Calu3 (cell line): ENCODE data around the gene WT1. TPM values are rescaled to one million over a fixed set of nuclear protein-coding genes. Genes with fewer than 3 reads are reported as not detected.

Source experiments
- BruUV-seq: library from RNA; stranded (reverse); fragments of 400-500 nt; replicated peaks from 2 replicates; lab custom pipeline; 2021; lab: Mats Ljungman, UMichigan
- CTCF ChIA-PET: fragments of 300-600 bp; sonication (Branson Sonifier 250); formaldehyde crosslinking; loops from one replicate; lab custom pipeline; 2022; ENCODE audit warnings: antibody characterized with exemption; lab: Charles Lee
- DNase-seq: peaks from one replicate; pipeline ENCODE4 v3.0.0; 2022
- H3K27ac Mint-ChIP-seq: one replicate; pipeline ENCODE4 v1.8.0; 2022; ENCODE audit warnings: mixed read lengths; ENCODE audit not compliant: unreplicated experiment
- H3K27me3 Mint-ChIP-seq: one replicate; pipeline ENCODE4 v1.8.0; 2022; ENCODE audit warnings: mixed read lengths; ENCODE audit not compliant: unreplicated experiment
- H3K36me3 Mint-ChIP-seq: one replicate; pipeline ENCODE4 v1.8.0; 2022; ENCODE audit warnings: mild to moderate bottlenecking, moderate library complexity, mixed read lengths; ENCODE audit not compliant: insufficient read depth, unreplicated experiment
- H3K4me1 Mint-ChIP-seq: one replicate; pipeline ENCODE4 v1.8.0; 2022; ENCODE audit warnings: mild to moderate bottlenecking, low read depth, mixed read lengths; ENCODE audit not compliant: unreplicated experiment
- H3K4me3 Mint-ChIP-seq: one replicate; pipeline ENCODE4 v1.8.0; 2022; ENCODE audit warnings: mild to moderate bottlenecking, low read depth, moderate library complexity, mixed read lengths; ENCODE audit not compliant: unreplicated experiment
- H3K9me3 Mint-ChIP-seq: one replicate; pipeline ENCODE4 v1.8.0; 2022; ENCODE audit warnings: low read depth, mixed read lengths; ENCODE audit not compliant: unreplicated experiment
- intact Hi-C: fragments of 100-400 bp; cut with micrococcal nuclease; formaldehyde crosslinking; loops from one replicate; pipeline ENCODE4 v1.10.0; 2022; ENCODE audit not compliant: unreplicated experiment
- total RNA-seq: library from RNA; stranded (reverse); gene quantifications from 2 replicates; pipeline ENCODE4 v1.2.3, GENCODE V29; 2022
- TF ChIP-seq, protein P1 (sequence below): fragments of 200-600 bp; IDR thresholded peaks from one replicate; pipeline ENCODE4 v1.8.0; 2022; ENCODE audit warnings: antibody characterized with exemption; ENCODE audit not compliant: unreplicated experiment

The WT1 gene
- total RNA-seq, 1 experiment from 2014 or later = not detected

DNA sequence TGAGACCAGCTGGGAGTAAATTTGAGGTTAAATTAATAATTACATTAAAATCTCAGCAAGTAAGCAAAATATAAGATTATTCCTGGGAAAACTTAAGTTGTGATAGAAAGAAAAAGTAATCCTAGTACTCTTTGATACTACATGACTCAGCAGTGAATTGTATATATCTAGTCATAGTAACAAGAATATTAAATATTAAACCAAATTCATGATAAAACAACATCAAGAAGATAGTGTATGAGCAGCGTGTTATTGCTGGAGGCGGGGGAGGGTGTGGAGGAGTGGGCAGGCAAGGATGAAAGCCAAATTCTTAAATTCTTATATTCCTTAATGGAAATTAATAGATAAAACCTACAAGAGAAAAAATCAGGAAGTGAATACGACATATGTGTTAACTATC lies 95.2 kb downstream of the WT1 start:
- BruUV-seq = no TSS peak
- intact Hi-C loops = no loop called here
- no peaks in the 10 kb centered on the region for H3K4me1 Mint-ChIP-seq
- H3K27me3 Mint-ChIP-seq = peaks cover 55% of the 10 kb centered on the region
- H3K36me3 Mint-ChIP-seq = no peaks in the 10 kb centered on the region
- TF ChIP-seq, protein P1, sequence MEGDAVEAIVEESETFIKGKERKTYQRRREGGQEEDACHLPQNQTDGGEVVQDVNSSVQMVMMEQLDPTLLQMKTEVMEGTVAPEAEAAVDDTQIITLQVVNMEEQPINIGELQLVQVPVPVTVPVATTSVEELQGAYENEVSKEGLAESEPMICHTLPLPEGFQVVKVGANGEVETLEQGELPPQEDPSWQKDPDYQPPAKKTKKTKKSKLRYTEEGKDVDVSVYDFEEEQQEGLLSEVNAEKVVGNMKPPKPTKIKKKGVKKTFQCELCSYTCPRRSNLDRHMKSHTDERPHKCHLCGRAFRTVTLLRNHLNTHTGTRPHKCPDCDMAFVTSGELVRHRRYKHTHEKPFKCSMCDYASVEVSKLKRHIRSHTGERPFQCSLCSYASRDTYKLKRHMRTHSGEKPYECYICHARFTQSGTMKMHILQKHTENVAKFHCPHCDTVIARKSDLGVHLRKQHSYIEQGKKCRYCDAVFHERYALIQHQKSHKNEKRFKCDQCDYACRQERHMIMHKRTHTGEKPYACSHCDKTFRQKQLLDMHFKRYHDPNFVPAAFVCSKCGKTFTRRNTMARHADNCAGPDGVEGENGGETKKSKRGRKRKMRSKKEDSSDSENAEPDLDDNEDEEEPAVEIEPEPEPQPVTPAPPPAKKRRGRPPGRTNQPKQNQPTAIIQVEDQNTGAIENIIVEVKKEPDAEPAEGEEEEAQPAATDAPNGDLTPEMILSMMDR = no peak
- no peaks in the 10 kb centered on the region for H3K9me3 Mint-ChIP-seq
- DNase-seq = no peak
- CTCF ChIA-PET = interaction anchor here (0.5 kb wide), 1 partner anchor 1404 kb away, joined by 3 read pairs; no protein-coding TSS in a partner anchor
- no peak overlapping the region for H3K4me3 Mint-ChIP-seq
- H3K27ac Mint-ChIP-seq = no peak overlapping the region

Other genes starting within 250 kb of the WT1 start
- gene EIF3M, start 148.3 kb upstream of the WT1 start, total RNA-seq = 270 and 275 TPM in 2 replicates